ENCODE results near the gene MRM3. TPM values are rescaled to one million over a fixed set of nuclear protein-coding genes. Genes with fewer than 3 reads are reported as not detected.
"Not testable (repeated sequence)": the region's sequence is repeated elsewhere in the genome, so short reads cannot be mapped to it uniquely, and the experiment has no call there.

MRM3 gene, protein sequence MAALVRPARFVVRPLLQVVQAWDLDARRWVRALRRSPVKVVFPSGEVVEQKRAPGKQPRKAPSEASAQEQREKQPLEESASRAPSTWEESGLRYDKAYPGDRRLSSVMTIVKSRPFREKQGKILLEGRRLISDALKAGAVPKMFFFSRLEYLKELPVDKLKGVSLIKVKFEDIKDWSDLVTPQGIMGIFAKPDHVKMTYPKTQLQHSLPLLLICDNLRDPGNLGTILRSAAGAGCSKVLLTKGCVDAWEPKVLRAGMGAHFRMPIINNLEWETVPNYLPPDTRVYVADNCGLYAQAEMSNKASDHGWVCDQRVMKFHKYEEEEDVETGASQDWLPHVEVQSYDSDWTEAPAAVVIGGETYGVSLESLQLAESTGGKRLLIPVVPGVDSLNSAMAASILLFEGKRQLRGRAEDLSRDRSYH
- 13.9 and 18.5 TPM in 2 replicates for total RNA-seq

DNA sequence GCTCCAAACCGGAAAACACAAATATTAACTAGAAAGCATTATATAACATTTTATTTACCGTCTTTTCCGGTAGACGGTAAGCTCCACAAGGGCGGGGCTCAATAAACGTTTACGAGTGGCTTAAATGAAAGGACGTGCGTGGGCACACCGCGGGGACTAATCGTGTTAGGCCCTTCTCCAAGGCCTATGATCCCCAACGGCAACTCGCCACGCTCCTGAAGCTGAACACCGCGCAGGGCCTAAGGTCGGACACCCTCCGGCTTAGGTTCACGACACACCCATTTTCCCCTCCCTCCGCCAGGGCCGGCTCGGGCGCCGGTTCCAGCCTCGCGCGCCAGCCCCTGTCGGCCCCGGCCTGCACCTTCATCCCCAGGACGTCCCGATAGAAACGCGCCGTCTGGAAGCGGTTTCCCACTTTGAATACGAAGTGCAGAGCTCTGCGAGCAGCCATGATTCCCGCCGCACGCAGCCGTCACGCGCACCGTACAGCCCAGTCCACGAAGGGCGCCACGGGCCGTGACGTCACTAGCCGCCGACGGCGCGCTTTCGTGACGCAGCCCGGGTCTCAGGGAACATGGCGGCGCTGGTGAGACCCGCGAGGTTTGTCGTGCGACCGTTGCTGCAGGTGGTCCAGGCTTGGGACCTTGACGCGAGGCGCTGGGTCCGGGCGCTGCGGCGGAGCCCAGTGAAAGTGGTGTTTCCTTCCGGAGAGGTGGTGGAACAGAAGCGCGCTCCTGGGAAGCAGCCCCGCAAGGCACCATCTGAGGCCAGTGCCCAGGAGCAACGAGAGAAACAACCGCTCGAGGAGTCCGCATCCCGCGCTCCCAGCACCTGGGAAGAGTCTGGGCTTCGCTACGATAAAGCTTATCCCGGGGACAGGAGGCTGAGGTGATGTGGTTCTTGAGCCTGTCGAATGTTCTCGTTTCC lies at the start of gene MRM3, which contains the start of gene GLOD4:
MRM3 (plus strand) TSS at position 549 of the 927 bp plus-strand sequence; CDS start at position 575, 26 bp downstream.
GLOD4 (minus strand) TSS at position 476 of the 927 bp plus-strand sequence; CDS start at position 451, 25 bp downstream.
- DNase-seq (ENCODE audit: extremely low read depth, low read depth, low spot score), result peak; percentile 44

DNA sequence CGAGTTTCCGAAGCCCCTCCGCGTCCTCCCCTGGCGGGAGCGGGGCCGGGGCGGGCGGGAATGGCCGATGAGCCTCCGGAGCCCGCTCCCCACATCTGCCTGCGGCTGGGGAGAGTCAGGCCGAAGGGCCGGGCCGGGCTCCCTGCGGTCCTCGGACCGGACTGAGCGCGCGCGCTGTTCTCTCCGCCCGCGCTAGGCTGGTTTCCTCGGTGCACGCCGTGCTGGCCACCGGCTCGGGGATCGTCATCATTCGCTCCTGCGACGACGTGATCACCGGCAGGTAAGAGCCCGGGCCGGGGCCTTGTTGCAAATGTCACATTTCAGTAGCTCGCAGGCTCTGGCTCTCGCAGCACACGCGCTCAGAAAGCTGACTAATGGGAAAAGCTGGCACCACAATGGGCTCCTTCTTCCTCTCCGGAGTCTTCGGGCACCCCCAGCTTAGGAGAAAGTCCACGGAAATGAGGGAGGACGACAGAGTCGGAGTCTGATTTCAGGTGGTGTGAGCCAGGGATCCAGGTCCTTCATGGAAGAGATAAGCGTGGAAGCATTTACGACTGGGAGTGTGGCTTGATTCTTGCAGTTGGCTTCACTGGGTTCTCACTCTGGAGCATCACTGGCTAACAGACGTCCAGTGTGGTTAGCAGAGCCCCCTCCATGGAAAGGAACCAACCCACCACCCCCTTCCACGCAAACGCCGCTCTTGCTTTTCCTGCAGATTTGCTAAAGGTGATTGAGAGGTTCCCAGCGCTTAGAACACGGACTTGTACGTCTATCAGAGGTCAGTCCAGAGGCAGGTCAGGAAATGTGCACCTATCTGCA lies 49.0 kb upstream of the MRM3 start:
- DNase-seq (ENCODE audit: extremely low read depth, low read depth, low spot score), result no peak

DNA sequence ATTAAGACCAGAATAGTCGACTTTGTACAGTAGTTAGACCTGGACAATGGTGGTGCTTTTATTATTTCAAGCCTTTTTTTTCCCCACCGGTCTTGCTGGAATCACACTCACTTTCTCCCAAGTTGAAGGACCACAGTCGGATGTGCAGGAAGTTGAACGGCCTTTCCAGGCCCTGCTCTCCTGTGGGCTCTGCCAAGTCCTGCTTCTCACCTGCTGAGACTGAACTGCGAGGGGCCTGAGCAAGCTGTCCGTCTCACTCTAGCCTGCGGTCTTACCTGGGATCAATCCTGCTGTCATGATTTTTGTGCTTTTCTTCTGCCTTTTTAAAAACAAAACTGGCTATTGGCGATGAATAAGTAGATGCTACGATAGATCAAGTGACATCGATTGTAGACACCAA lies 48.4 kb upstream of the MRM3 start:
- DNase-seq (ENCODE audit: extremely low read depth, low read depth, low spot score), result no peak

DNA sequence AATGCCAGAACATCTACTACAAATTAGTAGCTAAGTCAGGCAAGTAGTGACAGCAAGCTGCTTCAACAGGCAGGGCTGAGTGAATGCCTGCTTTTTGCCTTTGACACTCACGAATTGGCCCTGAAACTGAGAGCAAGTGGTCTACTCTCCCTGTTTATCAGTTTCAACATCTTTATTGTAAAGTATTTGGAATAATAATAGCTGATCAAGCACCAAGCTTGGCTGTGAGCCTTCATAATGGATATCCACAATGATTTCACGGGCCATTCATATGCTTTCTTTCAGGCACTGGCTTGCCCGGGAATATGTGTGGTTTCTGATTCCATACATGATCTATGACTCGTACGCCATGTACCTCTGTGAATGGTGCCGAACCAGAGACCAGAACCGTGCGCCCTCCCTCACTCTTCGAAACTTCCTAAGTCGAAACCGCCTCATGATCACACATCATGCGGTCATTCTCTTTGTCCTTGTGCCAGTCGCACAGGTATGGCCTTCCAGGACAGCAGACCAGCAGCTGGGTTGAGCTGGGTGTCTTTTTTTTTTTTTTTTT lies 44.5 kb upstream of the MRM3 start:
- DNase-seq (ENCODE audit: extremely low read depth, low read depth, low spot score), result no peak

DNA sequence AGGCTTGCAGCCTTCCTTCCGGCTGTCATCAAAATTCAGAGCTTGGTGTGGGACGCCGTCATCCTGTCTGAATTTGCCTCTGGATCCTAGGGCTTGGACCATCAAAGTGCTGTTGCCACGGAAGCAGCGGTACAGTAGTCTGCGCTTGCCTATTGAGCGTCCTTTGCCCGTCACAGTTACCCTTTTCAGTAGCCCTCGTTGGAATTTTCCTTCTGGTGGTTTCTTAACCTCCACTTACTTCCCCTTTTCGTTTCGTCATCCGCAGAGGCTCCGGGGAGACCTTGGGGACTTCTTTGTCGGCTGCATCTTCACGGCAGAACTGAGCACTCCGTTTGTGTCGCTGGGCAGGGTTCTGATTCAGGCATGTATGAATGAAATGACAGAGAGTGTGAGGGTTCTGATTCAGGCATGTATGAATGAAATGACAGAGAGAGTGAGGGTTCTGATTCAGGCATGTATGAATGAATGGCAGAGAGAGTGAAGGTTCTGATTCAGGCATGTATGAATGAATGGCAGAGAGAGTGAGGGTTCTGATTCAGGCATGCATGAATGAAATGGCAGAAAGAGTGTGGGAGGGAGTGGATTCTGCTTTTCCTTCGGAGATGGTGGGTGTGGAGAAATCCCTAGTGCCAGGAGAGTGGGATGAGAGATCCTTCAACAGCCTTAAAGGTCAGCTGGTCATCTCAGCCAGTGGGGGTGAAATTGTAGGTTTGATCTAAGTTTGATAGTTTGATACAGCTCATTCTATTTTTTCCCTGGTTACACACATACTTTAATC lies 41.7 kb upstream of the MRM3 start:
- no peak for DNase-seq (ENCODE audit: extremely low read depth, low read depth, low spot score)

DNA sequence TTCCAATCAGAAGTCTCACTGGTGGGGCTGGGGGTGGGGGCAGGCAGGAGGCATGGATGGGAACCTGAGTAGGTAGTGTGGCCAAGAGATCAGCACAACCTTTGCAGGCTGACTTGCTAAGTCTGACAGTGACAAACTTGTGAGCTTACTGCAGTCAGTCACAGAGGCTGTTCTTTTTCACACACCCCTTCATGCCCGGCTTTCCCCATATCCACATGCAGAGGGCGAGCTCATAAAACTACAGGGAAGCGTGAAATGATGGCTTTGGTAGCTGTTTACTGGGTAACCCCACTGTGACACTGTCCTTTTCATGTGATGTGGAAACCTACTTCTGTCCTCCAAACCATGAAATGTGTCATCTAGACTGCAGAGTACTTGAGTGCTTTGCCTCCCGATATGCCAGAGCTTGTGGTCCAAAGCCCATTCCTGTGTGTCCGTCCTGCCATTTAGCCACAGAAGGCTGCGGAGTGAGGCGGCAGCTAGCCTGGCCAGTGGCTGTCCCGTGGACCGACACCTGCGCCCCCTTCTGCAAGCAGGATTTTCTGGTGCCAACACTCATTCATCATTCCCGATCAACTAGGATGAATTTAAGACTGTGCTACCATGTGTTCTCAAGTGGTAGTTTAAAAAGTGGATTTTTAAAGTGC lies 39.9 kb upstream of the MRM3 start:
- DNase-seq (ENCODE audit: extremely low read depth, low read depth, low spot score), result no peak

DNA sequence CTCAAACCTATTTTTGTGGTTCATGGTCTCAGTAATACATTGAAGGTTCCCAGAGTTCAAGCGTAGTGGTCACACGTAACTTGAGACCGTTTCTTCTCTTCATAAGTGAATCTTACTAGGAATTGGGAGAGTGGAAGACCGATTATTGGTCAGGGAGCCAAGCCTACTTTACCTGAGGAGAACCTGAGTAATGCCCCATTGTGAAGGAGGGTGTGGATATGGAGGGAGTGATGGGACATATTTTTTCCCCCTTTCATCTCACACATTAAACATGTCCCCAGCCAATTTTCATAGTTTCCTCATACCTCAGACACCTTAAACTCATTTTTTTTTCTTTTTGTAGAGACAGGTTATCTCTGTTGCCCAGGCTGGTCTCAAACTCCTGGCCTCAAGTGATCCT lies 39.0 kb upstream of the MRM3 start:
- DNase-seq (ENCODE audit: extremely low read depth, low read depth, low spot score), result no peak

DNA sequence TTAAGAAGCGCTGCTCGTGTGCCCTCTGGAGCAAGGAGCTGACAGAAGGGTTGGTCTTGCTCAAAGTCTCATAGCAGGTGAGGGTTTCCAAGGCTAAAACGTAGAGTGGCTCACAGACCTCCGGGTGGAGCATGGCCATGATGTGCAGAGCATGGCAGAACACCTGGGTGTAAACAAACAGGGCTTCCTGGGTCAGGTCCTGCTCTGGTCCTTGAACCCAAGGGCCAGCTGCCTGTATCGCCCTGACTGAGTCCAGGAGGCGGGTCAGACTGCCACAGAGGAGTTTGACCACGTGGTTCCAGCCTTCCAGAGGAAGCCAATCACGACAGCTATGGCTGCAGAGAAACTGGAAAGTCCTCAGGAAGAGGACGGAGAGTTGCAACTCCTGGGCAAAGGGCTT lies 37.2 kb upstream of the MRM3 start:
- DNase-seq (ENCODE audit: extremely low read depth, low read depth, low spot score), result no peak

DNA sequence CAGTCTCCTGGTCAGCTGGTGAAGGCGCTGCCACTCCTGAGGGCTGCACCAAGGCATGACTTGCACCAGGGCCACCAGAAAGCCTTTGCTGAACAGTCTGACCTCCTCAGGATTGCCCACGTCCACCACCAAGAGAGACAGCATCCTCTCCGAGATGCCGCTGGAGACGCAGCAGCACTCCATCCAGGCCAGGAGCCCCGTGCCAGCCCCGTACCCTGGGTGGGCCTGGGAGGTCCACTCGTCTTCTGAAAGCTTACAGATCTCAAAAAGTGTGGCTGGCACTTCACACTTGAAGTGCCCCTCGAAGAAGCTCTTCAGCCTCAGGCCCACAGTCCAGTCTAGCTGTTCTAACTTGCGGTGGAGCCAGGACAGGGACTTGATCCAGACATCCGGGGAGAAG lies 36.7 kb upstream of the MRM3 start:
- no peak for DNase-seq (ENCODE audit: extremely low read depth, low read depth, low spot score)

DNA sequence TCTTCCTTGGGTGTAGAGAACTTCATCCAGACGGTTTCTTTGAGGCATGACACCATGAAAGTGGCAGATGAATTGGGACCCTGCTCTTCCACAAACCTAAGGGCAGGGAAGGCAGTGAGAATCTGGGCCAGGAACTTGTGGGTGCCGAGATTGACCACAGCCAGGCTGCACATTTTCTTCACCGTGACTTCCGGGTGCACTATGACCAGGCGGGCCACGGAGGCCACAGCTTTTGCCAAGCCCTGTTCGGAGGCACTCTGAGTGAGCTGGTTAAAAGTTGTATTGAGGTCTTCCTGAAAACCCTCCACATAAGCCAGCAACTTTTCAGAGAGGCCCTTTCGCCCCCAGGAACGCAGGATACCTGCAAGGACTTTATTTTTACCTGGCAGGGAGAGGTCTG lies 36.0 kb upstream of the MRM3 start:
- DNase-seq (ENCODE audit: extremely low read depth, low read depth, low spot score), result no peak

DNA sequence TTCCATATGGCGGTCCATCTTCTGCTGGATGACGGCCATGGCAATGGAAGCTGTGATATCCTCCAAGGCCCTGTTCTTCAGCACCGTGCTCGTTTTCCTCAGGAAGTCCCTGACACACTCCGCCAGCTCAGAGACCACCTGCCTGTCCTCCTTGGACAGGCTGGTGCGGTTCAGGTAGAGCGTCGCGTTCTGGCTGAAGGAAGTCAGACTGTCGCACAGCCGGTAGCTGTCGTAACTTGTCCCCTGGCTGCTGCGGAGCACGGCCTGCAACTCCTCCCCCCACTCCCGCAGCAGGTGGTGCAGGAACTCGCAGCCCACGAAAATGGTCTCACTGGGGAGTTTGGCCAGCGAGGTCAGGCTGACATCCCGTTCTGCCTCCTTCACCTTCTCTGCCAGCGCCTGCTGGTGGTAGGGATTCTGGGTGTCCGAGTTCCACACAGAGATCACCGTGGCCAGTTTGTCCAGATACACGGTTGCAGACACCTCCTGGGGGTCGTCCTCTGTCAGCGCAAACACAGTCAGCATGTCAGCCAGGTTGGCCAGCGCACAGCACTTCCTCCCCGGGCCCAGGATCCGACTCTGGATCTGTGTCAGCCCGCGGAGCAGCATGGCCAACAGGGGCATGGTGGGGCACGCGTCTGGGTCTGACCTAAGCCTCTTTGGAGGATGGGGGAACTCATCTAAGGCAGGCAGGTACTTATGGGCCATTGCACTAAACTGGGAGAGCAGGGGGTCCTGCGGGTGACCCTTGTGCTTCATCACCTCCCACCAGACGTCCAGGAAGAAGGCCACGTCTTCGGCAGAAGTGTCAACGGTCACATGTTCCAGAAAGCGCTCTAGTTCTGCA lies 35.1 kb upstream of the MRM3 start:
- no peak for DNase-seq (ENCODE audit: extremely low read depth, low read depth, low spot score)

DNA sequence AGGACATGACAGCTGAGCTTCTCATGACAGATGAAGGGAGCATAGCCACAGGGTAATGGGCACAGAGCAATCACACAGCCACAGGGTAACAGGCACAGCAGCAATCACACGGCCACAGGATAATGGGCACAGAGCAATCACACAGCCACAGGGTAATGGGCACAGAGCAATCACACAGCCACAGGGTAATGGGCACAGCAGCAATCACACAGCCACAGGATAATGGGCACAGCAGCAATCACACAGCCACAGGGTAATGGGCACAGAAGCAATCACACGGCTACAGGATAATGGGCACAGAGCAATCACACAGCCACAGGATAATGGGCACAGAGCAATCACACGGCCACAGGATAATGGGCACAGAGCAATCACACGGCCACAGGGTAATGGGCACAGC lies 33.5 kb upstream of the MRM3 start:
- DNase-seq (ENCODE audit: extremely low read depth, low read depth, low spot score), result not testable (repeated sequence)

DNA sequence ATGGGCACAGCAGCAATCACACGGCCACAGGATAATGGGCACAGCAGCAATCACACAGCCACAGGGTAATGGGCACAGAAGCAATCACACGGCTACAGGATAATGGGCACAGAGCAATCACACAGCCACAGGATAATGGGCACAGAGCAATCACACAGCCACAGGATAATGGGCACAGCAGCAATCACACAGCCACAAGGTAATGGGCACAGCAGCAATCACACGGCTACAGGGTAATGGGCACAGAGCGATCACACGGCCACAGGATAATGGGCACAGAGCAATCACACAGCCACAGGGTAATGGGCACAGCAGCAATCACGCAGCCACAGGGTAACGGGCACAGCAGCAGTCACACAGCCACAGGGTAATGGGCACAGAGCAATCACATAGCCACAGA lies 32.8 kb upstream of the MRM3 start:
- DNase-seq (ENCODE audit: extremely low read depth, low read depth, low spot score), result not testable (repeated sequence)

DNA sequence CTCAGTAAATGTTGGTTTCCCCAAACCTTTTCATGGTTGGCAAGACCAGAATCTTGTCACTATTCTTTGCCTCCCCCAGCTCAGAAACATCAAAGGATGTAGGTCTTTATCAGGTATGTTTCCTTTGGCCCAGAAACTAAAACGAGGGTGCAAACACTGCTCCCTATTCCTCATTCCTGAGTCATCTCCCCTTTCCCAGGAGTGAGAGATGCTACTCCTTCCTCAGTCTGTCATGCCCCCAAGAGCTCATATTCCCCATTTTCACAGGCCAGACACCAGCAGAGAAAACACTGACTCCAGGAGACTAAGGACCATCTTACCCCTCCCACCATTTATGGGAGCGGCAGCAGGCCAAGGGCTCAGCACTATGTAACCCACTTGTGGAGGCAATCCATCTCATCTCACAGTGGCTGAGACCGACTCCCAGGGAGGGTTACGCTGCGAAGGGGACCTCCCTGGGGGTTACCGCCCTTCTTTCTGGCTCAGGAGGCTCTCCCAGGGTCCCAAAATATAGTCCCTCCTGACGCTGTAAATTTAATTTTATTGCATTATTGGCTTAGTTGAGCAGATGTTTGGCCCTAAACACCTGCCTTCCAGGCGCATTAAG lies 31.6 kb upstream of the MRM3 start:
- DNase-seq (ENCODE audit: extremely low read depth, low read depth, low spot score), result no peak

DNA sequence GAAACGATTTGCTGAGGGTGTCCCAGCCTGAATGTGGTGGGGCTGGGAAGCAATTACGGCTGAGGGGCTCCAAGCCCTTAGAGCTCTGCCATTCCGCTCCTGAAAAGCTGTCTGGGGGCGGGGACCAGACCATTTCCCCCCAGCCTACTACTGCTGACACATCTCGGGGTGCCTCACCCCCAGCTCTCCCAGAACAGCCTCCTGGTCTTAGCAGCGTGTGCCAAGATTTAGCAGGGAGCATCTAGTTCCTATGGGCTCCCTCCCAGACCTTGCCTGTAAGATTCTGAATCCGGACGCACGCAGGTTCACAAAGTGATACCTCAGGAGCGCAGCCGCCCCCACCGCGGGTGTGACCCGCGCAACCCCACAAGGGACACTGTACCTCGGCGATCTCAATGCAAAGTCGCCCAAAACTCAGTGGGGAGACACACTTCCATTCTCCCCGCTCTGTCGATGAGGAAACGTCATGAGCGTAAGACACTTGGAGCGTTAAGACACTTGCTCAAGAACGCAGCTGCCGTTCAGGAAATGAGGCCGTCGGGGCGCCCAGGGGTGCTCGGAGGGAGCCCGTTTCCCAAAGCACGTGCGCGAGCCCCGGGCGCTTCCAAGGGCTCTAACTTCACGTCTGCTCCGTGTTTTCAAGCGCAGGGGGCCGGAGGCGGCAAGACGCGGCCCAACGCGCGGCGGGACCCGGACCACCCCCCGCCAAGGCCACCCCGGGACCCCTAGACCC lies 30.7 kb upstream of the MRM3 start:
- DNase-seq (ENCODE audit: extremely low read depth, low read depth, low spot score), result no peak

DNA sequence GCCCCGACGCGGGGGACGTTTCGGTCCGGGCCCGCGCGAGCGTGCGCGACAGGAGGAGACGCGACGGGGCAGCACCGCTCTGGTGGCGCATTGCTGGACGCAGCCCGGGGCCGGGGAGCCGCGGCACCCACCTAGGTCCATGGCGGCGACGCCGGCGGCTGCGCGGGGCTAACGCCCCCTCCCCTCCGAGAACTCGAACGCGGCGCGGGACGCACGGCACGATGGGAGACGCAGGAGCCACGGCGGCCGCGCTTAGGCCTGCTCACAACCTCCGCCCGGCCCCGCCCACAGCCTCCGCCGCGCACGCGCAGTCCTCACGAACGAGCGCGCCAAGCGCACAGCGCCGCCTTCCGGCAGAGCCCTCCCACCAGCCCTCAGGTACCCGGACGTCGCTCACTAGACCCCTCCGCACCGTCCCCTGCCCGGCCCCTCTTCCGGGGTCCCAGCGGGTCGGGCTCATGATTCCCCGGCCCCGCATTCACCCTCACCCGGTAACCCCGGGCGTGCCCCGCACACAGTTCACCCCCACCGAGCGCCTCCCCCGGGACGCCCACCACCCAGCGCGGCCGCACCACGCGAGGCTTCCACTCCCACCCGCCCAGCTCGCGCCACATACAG lies 30.0 kb upstream of the MRM3 start, which contains the start of gene GEMIN4:
GEMIN4 (minus strand) TSS at position 263 of the 618 bp plus-strand sequence; CDS start at position 141, 122 bp downstream.
- DNase-seq (ENCODE audit: extremely low read depth, low read depth, low spot score), result peak; percentile 41
